Activated CD4-positive, alpha-beta T cell treated with anti-CD3 and anti-CD28 coated beads, Interleukin-2, amount 50 U/mL, for 24 hours (primary cell): ENCODE measurements around the gene SNED1.

Source experiments
- DNase-seq, 2 donors: peaks; one replicate each; pipeline ENCODE4 v3.0.0-alpha.2; 2020; ENCODE audit warnings: low read depth in 1 of 2, low spot score in 1 of 2

SNED1 gene

GRCh38 chr2:240959941-240960308, 38.5 kb upstream of the SNED1 start:
- no peak for DNase-seq

DNA sequence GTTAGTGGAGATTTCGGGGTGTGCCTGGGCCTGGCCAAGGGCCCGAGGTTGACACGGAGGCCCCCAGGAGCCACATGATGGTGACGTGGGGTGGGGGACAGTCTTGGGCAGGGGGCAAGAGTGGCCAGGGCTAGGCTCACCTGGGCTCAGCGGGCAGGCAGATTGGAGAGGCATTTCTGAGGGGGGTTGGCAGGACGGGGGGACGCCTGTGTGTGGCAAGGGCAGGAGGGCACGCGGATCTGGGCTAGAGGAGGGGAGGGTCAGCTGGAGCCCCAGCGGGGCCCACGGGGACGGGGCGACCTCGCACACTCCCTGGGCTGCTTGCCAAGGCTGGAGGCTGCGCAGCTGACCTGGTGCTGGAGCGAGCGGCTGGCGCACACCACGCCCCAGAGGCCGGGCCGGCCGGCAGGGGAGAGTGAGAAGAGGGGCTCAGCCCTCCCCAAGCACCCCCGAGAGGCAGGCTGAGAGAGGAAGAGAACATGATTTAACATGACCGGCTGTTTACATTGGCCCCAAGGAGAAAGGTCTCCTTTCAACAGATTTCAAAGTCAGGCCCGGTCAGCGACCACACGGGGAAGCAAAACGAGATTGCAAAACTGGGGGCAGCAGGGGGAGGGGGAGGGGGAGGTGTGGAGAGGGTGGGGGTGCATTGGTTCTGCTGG, 38.0 kb upstream of the SNED1 start:
- DNase-seq = no peak

DNA sequence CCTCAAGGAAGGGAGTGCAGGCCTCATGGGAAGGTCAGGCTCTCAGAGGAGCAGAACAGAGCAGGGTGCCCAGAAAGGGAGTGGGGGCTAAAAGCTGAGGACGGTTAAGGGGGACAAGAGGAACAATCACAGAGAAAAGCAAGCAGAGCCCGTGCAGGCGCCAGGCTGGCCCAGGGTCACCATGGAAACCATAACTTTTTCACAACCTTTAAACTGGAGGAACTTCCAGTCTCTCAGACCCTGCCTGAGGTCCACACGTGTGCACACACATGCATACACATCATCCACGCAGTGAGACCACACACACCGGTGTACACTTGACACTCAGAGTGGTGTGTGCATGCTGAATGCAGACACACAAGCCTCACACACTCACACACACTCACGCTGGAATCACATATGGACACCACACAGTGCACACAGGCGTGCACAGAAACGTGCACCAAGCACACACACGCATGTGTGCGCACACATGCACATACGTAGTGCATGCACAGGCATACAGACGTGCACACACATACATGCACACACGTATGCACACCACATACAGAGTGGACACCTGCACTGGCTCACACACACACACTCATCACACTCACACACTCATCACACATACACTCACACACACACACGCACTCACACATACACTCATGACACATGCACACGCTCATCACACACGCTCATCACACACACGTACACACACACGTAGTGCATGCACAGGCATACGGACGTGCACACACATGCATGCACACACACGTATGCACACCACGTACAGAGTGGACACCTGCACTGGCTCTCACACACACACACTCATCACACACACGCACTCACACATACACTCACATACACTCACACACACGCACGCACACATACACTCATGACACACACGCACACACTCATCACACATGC, 37.2 kb upstream of the SNED1 start:
- no peak for DNase-seq

- no peak for DNase-seq
Measured at GRCh38 chr2:240961910-240962299, 36.5 kb upstream of the SNED1 start.

DNA sequence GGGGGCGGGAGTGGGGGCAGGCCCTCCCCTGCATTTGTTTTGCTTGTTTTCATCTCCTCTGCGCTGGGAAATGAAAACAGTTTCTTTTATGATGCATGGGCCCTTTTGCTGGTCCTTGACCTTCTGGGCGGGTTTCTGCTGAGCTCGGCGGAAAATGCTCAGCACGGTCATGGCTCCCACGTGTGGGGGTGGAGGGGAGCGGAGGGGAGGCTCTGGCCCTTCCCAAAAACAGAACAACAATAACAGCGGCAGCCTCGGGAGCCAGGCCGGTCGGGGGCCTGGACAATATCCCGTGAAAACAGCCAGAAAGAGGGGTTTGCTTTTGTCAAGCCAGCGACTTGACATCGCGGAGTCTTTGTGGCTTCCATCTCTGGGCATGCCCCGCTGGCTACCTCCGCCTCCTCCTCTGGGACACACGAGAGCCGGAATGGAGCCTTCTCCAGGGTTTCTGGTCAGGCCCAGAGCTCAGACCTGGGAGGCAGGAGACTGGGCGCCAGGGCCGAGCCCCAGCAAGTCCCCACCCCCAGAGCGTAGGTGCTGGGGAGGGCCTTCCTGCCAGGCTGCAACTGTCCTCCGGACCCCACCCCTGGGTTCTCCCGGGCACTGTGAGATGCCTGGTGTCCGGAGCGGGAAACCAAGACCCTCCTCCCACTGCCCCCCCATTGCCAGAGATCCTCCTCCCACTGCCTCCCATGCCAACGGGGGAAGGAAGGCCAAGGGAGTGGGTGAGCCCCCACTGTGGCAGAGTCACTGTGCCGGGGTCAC, 35.9 kb upstream of the SNED1 start:
- DNase-seq = no peak

GRCh38 chr2:240963065-240963867, 35.2 kb upstream of the SNED1 start:
- no peak for DNase-seq

GRCh38 chr2:240963868-240964703, 34.3 kb upstream of the SNED1 start:
- DNase-seq = no peak

- no peak for DNase-seq
Measured at GRCh38 chr2:240964704-240965295, 33.6 kb upstream of the SNED1 start.

DNA sequence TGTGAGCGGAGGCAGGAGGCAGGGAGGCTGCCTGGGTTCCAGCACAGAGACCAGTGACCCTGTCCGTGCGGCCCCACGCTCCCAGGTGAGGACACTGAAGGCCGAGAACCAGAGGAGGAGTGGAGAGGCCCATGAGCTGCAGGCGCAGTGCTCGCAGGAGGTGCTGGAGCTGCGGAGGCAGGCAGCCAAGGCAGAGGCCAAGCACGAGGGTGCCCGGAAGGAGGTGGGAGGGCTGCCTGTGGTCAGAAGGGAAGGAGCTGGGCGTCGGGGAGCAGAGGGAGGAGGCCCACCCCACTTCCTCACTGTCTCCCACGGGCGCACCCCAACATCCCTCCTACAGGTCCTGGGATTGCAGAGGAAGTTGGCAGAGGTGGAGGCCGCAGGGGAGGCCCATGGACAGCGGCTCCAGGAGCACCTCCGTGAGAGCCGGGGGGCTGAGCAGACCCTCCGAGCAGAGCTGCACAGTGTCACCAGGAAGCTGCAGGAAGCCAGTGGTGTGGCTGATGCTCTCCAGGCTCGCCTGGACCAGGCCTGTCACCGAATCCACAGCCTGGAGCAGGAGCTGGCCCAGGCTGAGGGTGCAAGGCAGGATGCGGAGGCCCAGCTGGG, 33.0 kb upstream of the SNED1 start:
- DNase-seq = no peak

- DNase-seq = no peak
Measured at GRCh38 chr2:240965905-240966456, 32.4 kb upstream of the SNED1 start.

DNA sequence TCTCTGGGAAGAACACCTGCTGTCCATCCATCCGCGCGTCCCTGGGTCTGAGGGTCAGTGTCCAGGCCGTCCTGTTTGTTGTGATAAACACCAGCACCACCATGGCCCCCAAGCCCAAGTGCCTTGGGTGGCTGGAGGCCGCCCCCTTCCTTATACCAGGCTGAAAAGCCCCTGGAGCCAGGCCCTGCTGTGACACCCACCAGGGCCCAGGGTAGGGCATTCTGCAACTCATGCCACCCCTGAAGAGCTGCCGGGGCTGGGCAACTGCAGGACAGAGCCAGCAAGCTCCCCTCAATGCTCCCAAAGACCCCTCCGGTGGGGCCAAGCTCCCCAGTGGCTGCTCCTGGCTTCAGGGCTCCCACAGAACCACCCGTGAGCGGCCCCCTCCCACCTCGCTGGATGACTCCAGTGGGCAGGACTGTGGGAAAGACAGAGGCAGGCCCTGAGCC, 31.9 kb upstream of the SNED1 start:
- no peak for DNase-seq

DNA sequence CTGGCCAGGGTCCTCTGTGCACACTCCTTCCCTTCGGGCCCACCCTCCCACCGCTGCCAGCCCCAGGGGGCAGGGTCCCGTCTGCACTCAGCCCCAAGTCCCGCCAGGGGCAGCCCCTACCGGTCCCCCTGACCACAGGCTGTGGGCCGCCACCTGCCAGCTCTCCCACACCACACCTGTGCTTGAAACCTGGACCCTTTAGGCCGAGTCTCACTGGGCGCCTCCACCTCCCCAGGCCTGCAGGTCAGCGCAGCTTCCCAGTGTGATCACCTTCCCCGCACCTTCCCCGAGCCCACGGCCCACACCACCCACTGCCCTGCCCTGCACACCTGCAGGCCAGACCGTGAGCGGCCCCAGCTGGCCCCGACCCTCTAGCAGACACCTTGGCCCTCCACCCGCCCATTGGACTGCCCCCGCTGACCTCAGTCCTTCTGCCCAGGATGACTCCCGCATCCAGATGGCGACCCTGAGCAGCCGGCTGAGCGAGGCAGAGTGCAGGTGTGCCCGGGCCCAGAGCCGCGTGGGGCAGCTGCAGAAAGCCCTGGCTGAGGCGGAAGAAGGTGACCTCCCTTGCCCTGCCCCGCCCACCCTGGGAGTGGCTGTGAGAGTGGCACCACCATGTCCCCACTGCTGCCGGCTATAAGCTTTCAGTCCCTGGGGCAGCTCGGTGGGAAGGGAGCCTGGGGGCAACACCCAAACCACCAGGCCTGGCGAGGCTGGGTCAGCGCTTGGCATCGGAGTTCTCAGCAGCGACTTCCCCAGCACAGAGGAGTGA, 31.3 kb upstream of the SNED1 start:
- no peak for DNase-seq

DNA sequence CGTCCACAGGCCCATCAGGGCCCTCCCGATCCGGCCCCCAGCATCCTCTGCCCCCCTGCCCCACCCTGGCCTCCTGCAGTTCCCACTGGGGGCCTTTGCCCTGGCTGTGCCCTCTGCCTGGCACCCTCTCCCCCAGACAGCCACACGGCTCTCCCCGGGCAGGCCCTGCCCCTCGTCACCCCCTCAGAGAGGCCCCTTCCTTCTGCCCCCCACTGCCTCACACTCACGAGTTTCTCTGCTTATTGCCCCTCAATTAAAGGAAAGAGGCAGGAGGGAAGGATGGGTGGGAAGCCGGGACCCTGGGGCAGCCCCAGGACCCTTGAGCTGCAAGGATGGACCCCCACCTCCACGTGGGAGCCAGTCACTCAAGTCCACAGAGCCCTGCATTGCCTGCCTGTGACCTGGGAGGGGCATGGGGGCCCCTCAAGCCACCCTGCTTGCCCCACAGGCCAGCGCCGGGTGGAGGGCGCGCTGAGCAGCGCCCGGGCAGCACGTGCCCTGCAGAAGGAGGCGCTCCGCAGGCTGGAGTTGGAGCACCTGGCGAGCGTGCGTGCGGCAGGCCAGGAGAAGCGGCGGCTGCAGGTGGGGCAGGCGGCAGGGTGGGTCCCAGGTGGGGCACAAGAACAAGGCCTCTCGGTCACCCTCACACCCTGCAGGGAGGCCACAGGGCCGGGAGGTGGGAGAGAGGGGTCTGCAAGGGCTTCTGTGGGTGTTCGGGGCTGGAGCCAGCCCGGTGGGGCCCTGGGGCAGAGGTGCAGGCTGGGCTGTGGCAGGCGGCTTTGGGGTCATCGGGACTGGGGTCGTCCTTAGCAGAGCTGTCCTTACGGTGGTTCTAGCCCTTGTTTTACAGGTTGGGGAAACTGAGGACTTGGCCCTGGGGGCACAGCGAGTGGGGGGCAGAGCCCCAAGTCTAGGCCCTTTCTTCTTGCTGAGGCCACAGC, 30.5 kb upstream of the SNED1 start:
- no peak for DNase-seq

- no peak for DNase-seq
Measured at GRCh38 chr2:240968731-240969624, 29.4 kb upstream of the SNED1 start.

- DNase-seq = no peak
Measured at GRCh38 chr2:240970104-240970503, 28.3 kb upstream of the SNED1 start.

DNA sequence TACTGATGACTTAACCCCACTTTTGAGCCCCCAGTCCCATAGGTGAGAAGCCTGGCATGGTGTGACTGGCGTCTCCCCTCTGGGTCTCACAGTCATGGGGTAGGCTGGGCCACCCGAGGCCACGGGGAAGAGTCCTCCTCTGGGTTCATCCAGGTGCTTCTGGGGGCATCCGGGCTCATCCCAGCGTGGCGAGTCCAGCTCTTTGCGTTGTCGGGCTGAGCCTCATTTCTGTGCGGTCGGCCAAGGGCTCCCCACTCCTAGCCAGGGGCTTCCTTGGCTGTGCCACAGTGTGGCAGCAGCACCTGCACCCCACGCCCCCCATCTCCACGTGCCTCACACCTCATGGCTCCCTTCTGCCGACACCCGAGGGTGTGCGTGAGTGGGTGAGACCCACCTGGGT, 27.6 kb upstream of the SNED1 start:
- DNase-seq = no peak
